Measurements from ENCODE around the gene NEK2. TPM values are rescaled to one million over a fixed set of nuclear protein-coding genes. Genes with fewer than 3 reads are reported as not detected.

The NEK2 gene
- total RNA-seq, 2 donors from 2014 or later, result 42.3 to 101 TPM

GRCh38 chr1:211714154-211714553 is 38.7 kb upstream of the NEK2 start:
- Histone ChIP-seq H3K4me1 (ENCODE audit: control insufficient read depth, insufficient read depth, low read length) (no peaks in the 10 kb centered on the region), H3K36me3 (ENCODE audit: control insufficient read depth, insufficient read depth, low read length) (no peaks in the 10 kb centered on the region), H3K9ac (ENCODE audit: extremely low read depth, low read length, poor library complexity, severe bottlenecking) (no peak overlapping the region), H3K27ac (ENCODE audit: low read depth, low read length) (no peak overlapping the region), H3K27me3 (ENCODE audit: control insufficient read depth, insufficient read depth, low read length, poor library complexity, severe bottlenecking) (no peaks in the 10 kb centered on the region), H3K4me3 (ENCODE audit: low read length) (no peak overlapping the region), H3K9me3 (ENCODE audit: control insufficient read depth, low read length) (no peaks in the 10 kb centered on the region)
- H3K9me3 Mint-ChIP-seq, result no peaks in the 10 kb centered on the region
- H3K27me3 Mint-ChIP-seq (ENCODE audit: insufficient read depth), result no peaks in the 10 kb centered on the region
- peaks cover 3% of the 10 kb centered on the region for H3K4me1 Mint-ChIP-seq
- whole genome bisulfite sequencing, 2 experiments (ENCODE audit: insufficient coverage in 1 of 2, insufficient read length in 1 of 2), result 93 to 99% methylated on average over 2 to 5 of the region's 5 CpGs
- H3K4me3 Mint-ChIP-seq, result no peak overlapping the region
- no peak overlapping the region for H3K27ac Mint-ChIP-seq
- DNase-seq, result no peak
- TF ChIP-seq CTCF (conservative IDR thresholded peaks at IDR 0.05), result no peak
- no peaks in the 10 kb centered on the region for H3K36me3 Mint-ChIP-seq (ENCODE audit: low read depth)

GRCh38 chr1:211713231-211713630 is 37.8 kb upstream of the NEK2 start:
- Mint-ChIP-seq H3K36me3 (ENCODE audit: low read depth) (no peaks in the 10 kb centered on the region), H3K4me3 (no peak overlapping the region), H3K27me3 (ENCODE audit: insufficient read depth) (no peaks in the 10 kb centered on the region), H3K27ac (no peak overlapping the region), H3K4me1 (peaks cover 3% of the 10 kb centered on the region), H3K9me3 (no peaks in the 10 kb centered on the region)
- no peaks in the 10 kb centered on the region for H3K9me3 ChIP-seq (ENCODE audit: control insufficient read depth, low read length)
- no peaks in the 10 kb centered on the region for H3K27me3 ChIP-seq (ENCODE audit: control insufficient read depth, insufficient read depth, low read length, poor library complexity, severe bottlenecking)
- 94% methylated on average over 10 of the region's 10 CpGs for WGBS, 2 experiments (ENCODE audit: insufficient coverage in 1 of 2, insufficient read length in 1 of 2)
- H3K9ac ChIP-seq (ENCODE audit: extremely low read depth, low read length, poor library complexity, severe bottlenecking), result no peak overlapping the region
- H3K4me1 ChIP-seq (ENCODE audit: control insufficient read depth, insufficient read depth, low read length), result no peaks in the 10 kb centered on the region
- H3K4me3 ChIP-seq (ENCODE audit: low read length), result no peak overlapping the region
- TF ChIP-seq CTCF (conservative IDR thresholded peaks at IDR 0.05), result no peak
- H3K27ac ChIP-seq (ENCODE audit: low read depth, low read length), result no peak overlapping the region
- peak; percentile 23 for DNase-seq
- H3K36me3 ChIP-seq (ENCODE audit: control insufficient read depth, insufficient read depth, low read length), result no peaks in the 10 kb centered on the region

- WGBS, 2 experiments (ENCODE audit: insufficient coverage in 1 of 2, insufficient read length in 1 of 2), result 92 to 95% methylated on average over 3 to 4 of the region's 4 CpGs
- no peak overlapping the region for H3K27ac ChIP-seq (ENCODE audit: low read depth, low read length)
- H3K9me3 Mint-ChIP-seq, result peaks cover 2% of the 10 kb centered on the region
- H3K36me3 ChIP-seq (ENCODE audit: control insufficient read depth, insufficient read depth, low read length), result no peaks in the 10 kb centered on the region
- no peaks in the 10 kb centered on the region for H3K4me1 ChIP-seq (ENCODE audit: control insufficient read depth, insufficient read depth, low read length)
- H3K4me1 Mint-ChIP-seq, result peaks cover 3% of the 10 kb centered on the region
- H3K27me3 Mint-ChIP-seq (ENCODE audit: insufficient read depth), result peaks cover 5% of the 10 kb centered on the region
- no peaks in the 10 kb centered on the region for H3K9me3 ChIP-seq (ENCODE audit: control insufficient read depth, low read length)
- H3K4me3 ChIP-seq (ENCODE audit: low read length), result no peak overlapping the region
- TF ChIP-seq CTCF (conservative IDR thresholded peaks at IDR 0.05), result no peak
- no peak overlapping the region for H3K4me3 Mint-ChIP-seq
- no peaks in the 10 kb centered on the region for H3K36me3 Mint-ChIP-seq (ENCODE audit: low read depth)
- H3K27me3 ChIP-seq (ENCODE audit: control insufficient read depth, insufficient read depth, low read length, poor library complexity, severe bottlenecking), result no peaks in the 10 kb centered on the region
- H3K9ac ChIP-seq (ENCODE audit: extremely low read depth, low read length, poor library complexity, severe bottlenecking), result no peak overlapping the region
- no peak overlapping the region for H3K27ac Mint-ChIP-seq
- DNase-seq, result no peak
Observed at GRCh38 chr1:211711315-211711705, 35.9 kb upstream of the NEK2 start.
